K562 (cell line): ENCODE measurements around the gene DVL3.

ENCODE experiments used
- CHCHD3 ChIP-seq: fragments of 250-450 bp; sonication (Bioruptor Pico); IDR thresholded peaks from 2 replicates; pipeline ENCODE4 v2.1.2; 2022; ENCODE audit warnings: mild to moderate bottlenecking
- ESRRA ChIP-seq: fragments of 450-650 bp; IDR thresholded peaks from 2 replicates; pipeline ENCODE4 v1.6.1; 2014; ENCODE audit warnings: low read depth, mild to moderate bottlenecking, moderate library complexity, borderline replicate concordance
- EZH2 ChIP-seq: IDR thresholded peaks from 2 replicates; pipeline ENCODE4 v1.6.1; 2012; ENCODE audit warnings: low read depth, mild to moderate bottlenecking, inconsistent platforms, low read length, borderline replicate concordance
- GABPA ChIP-seq: fragments of 200-800 bp; sonication (Bioruptor generic); conservative IDR thresholded peaks from 2 replicates; pipeline ENCODE4 v1.6.1; 2016; ENCODE audit warnings: low read depth, missing genetic modification characterization, missing compliant biosample characterization
- IRF2 ChIP-seq: sonication (generic); formaldehyde crosslinking; IDR thresholded peaks from 2 replicates; pipeline ENCODE4 v1.8.1; 2022; ENCODE audit warnings: mild to moderate bottlenecking, missing genetic modification reagents
- MEF2A ChIP-seq: IDR thresholded peaks from 2 replicates; pipeline ENCODE4 v1.6.1; 2011; ENCODE audit warnings: low read depth, mild to moderate bottlenecking, low read length, moderate library complexity; ENCODE audit not compliant: control insufficient read depth
- NFATC3 ChIP-seq: fragments of 450-650 bp; IDR thresholded peaks from 2 replicates; pipeline ENCODE4 v1.6.1; 2017; ENCODE audit warnings: mild to moderate bottlenecking
- TF ChIP-seq, protein P1 (sequence below): sonication (generic); formaldehyde crosslinking; IDR thresholded peaks from 2 replicates; pipeline ENCODE4 v1.9.0; 2022; ENCODE audit warnings: mild to moderate bottlenecking, missing genetic modification reagents
- TF ChIP-seq, protein P2 (sequence below), 3 experiments: IDR thresholded peaks in 2 of 3; conservative IDR thresholded peaks in 1 of 3; 2 replicates each; pipeline ENCODE4 v1.5.1; 2011 to 2012; ENCODE audit warnings: low read length in 3 of 3, mild to moderate bottlenecking in 3 of 3, control low read depth in 2 of 3, improper control_type of control experiment in 1 of 3, inconsistent platforms in 1 of 3, low read depth in 1 of 3, mixed read lengths in 1 of 3, moderate library complexity in 1 of 3; ENCODE audit not compliant: insufficient read depth in 2 of 3
- TF ChIP-seq, protein P3 (sequence below): sonication (generic); formaldehyde crosslinking; IDR thresholded peaks from 2 replicates; pipeline ENCODE4 v1.8.0; 2022; ENCODE audit warnings: mild to moderate bottlenecking, missing genetic modification reagents
- TF ChIP-seq, protein P4 (sequence below): fragments of 450-650 bp; IDR thresholded peaks from 2 replicates; pipeline ENCODE4 v1.6.1; 2017; ENCODE audit warnings: antibody characterized with exemption, mild to moderate bottlenecking
- TF ChIP-seq, protein P5 (sequence below), 2 experiments: fragments of 450-650 bp; formaldehyde crosslinking in 1 of 2; IDR thresholded peaks; 2 replicates each; pipeline versions ENCODE4 v1.4.0 to v1.6.1; 2014 to 2020; ENCODE audit warnings: mild to moderate bottlenecking in 2 of 2, borderline replicate concordance in 1 of 2, low read depth in 1 of 2

DNA sequence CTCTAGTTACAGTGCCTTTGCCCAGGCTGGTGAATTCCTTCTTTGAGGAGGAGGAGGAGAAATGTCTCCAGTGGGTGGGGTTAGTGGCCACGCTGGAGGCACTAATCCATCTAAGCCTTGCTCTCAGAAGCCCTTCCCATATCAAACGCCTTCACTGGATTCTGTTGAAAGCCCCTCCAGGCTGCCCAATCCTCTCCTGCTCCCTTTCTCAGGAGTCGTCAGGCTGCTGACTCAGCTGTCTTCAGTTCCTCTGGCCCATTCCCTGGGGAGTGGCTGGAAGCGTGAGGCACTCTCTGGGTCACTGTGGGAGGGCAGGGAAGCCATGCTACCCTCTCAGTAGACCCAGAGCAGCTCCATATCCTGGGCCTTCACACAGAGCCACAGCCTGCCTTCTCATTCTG lies 22.2 kb downstream of the DVL3 start:
- TF ChIP-seq CHCHD3 (no peak), GABPA (tag) (no peak), EZH2 (no peak), IRF2 (CRISPR knock-in tag) (no peak), NFATC3 (no peak), MEF2A (no peak), ESRRA (no peak)
- TF ChIP-seq, protein P1, sequence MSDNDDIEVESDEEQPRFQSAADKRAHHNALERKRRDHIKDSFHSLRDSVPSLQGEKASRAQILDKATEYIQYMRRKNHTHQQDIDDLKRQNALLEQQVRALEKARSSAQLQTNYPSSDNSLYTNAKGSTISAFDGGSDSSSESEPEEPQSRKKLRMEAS (CRISPR knock-in tag) = no peak
- TF ChIP-seq, protein P2, sequence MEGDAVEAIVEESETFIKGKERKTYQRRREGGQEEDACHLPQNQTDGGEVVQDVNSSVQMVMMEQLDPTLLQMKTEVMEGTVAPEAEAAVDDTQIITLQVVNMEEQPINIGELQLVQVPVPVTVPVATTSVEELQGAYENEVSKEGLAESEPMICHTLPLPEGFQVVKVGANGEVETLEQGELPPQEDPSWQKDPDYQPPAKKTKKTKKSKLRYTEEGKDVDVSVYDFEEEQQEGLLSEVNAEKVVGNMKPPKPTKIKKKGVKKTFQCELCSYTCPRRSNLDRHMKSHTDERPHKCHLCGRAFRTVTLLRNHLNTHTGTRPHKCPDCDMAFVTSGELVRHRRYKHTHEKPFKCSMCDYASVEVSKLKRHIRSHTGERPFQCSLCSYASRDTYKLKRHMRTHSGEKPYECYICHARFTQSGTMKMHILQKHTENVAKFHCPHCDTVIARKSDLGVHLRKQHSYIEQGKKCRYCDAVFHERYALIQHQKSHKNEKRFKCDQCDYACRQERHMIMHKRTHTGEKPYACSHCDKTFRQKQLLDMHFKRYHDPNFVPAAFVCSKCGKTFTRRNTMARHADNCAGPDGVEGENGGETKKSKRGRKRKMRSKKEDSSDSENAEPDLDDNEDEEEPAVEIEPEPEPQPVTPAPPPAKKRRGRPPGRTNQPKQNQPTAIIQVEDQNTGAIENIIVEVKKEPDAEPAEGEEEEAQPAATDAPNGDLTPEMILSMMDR (IDR thresholded peaks at IDR 0.05 in 2 of 3, conservative IDR thresholded peaks at IDR 0.05 in 1 of 3; ENCODE audit: insufficient read depth in 2 of 3, low read depth in 1 of 3, low read length in 3 of 3) = no peak
- TF ChIP-seq, protein P3, sequence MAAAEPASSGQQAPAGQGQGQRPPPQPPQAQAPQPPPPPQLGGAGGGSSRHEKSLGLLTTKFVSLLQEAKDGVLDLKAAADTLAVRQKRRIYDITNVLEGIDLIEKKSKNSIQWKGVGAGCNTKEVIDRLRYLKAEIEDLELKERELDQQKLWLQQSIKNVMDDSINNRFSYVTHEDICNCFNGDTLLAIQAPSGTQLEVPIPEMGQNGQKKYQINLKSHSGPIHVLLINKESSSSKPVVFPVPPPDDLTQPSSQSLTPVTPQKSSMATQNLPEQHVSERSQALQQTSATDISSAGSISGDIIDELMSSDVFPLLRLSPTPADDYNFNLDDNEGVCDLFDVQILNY (CRISPR knock-in tag) = no peak
- TF ChIP-seq, protein P4, sequence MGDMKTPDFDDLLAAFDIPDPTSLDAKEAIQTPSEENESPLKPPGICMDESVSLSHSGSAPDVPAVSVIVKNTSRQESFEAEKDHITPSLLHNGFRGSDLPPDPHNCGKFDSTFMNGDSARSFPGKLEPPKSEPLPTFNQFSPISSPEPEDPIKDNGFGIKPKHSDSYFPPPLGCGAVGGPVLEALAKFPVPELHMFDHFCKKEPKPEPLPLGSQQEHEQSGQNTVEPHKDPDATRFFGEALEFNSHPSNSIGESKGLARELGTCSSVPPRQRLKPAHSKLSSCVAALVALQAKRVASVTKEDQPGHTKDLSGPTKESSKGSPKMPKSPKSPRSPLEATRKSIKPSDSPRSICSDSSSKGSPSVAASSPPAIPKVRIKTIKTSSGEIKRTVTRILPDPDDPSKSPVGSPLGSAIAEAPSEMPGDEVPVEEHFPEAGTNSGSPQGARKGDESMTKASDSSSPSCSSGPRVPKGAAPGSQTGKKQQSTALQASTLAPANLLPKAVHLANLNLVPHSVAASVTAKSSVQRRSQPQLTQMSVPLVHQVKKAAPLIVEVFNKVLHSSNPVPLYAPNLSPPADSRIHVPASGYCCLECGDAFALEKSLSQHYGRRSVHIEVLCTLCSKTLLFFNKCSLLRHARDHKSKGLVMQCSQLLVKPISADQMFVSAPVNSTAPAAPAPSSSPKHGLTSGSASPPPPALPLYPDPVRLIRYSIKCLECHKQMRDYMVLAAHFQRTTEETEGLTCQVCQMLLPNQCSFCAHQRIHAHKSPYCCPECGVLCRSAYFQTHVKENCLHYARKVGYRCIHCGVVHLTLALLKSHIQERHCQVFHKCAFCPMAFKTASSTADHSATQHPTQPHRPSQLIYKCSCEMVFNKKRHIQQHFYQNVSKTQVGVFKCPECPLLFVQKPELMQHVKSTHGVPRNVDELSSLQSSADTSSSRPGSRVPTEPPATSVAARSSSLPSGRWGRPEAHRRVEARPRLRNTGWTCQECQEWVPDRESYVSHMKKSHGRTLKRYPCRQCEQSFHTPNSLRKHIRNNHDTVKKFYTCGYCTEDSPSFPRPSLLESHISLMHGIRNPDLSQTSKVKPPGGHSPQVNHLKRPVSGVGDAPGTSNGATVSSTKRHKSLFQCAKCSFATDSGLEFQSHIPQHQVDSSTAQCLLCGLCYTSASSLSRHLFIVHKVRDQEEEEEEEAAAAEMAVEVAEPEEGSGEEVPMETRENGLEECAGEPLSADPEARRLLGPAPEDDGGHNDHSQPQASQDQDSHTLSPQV = no peak
- TF ChIP-seq, protein P5, sequence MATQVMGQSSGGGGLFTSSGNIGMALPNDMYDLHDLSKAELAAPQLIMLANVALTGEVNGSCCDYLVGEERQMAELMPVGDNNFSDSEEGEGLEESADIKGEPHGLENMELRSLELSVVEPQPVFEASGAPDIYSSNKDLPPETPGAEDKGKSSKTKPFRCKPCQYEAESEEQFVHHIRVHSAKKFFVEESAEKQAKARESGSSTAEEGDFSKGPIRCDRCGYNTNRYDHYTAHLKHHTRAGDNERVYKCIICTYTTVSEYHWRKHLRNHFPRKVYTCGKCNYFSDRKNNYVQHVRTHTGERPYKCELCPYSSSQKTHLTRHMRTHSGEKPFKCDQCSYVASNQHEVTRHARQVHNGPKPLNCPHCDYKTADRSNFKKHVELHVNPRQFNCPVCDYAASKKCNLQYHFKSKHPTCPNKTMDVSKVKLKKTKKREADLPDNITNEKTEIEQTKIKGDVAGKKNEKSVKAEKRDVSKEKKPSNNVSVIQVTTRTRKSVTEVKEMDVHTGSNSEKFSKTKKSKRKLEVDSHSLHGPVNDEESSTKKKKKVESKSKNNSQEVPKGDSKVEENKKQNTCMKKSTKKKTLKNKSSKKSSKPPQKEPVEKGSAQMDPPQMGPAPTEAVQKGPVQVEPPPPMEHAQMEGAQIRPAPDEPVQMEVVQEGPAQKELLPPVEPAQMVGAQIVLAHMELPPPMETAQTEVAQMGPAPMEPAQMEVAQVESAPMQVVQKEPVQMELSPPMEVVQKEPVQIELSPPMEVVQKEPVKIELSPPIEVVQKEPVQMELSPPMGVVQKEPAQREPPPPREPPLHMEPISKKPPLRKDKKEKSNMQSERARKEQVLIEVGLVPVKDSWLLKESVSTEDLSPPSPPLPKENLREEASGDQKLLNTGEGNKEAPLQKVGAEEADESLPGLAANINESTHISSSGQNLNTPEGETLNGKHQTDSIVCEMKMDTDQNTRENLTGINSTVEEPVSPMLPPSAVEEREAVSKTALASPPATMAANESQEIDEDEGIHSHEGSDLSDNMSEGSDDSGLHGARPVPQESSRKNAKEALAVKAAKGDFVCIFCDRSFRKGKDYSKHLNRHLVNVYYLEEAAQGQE (IDR thresholded peaks at IDR 0.05; ENCODE audit: borderline replicate concordance) = no peak
- TF ChIP-seq, protein P5 (CRISPR knock-in tag; IDR thresholded peaks at IDR 0.05; ENCODE audit: low read depth) = no peak
